Measurements from ENCODE around the gene RNASEH2A. TPM values are rescaled to one million over a fixed set of nuclear protein-coding genes. Genes with fewer than 3 reads are reported as not detected.

Gene RNASEH2A
- total RNA-seq, 4 donors from 2014 or later, result 2.7 to 17.5 (median 4.0) TPM; not detected in 1

DNA sequence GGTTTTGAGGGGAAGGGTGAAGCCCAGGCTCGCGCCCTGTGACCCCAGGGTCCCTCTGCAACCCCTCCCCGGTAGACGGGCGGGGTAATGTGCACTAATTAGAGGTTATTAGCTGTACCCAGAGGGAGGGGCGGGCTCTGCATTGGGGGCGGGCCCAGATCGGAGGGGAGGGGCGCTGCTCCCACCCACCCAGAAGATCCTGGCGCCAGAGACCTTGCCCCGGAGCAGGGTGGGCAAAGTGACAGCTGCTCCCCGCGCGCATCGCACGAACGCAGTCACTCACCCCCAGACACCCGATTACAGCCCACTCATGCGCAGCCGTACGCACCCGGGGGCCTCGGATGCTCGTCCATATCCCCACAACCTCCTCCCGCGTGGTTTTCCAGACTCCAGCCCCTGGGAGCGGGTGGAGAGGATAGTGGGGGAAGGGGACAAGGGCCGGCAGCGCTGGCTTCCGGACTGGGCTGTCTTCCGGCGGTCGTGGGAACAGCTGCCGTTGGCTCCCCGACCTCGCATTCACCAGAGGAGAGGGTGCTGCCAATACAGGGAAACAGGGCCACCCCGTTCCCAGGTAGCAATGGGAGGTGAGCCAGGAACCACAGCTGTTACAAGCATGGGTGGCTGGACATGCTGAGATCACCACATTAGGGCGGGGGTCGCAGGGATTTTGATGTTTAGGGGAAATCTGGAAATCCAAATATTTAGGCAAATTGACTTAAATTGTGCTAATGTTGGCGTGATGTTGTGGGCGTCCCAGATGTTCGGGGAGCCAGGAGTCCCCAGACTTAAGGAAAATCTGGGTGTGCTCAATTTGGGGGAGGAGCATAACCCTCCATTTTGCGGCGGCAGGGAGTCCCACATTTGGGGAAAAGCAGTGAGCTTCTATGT lies 28.1 kb upstream of the RNASEH2A start:
- Histone ChIP-seq H3K4me3 (peak overlapping the region; percentile 27 to 59 (median 46)), H3K36me3 (no peaks in the 10 kb centered on the region), H3K27ac (peak overlapping the region; percentile 91 to 94 (median 94)), H3K4me1 (peaks cover 16 to 61% (median 43%) of the 10 kb centered on the region in 4 donors), H3K27me3 (no peaks in the 10 kb centered on the region), H3K9me3 (no peaks in the 10 kb centered on the region)
- intact Hi-C loops (cut with DNase I; ENCODE audit: low total_unique reads) (no loop called here), in situ Hi-C loops (cut with MboI; ENCODE audit: low pct_ligation_motif_present in 1 of 4, low pct_unique_long_range_greater_than_20kb in 1 of 4, low sequenced_read_pairs in 3 of 4) (no loop called here)
- WGBS, 2 donors (ENCODE audit: low coverage in 1 of 2), result 2 to 17% methylated on average over 3 to 42 of the region's 44 CpGs
- peak; percentile 78 for DNase-seq
- TF ChIP-seq POLR2A (IDR thresholded peaks at IDR 0.05), result peak; percentile 57
- TF ChIP-seq EP300 (IDR thresholded peaks at IDR 0.05; ENCODE audit: low read depth), result no peak
- TF ChIP-seq, protein P1, sequence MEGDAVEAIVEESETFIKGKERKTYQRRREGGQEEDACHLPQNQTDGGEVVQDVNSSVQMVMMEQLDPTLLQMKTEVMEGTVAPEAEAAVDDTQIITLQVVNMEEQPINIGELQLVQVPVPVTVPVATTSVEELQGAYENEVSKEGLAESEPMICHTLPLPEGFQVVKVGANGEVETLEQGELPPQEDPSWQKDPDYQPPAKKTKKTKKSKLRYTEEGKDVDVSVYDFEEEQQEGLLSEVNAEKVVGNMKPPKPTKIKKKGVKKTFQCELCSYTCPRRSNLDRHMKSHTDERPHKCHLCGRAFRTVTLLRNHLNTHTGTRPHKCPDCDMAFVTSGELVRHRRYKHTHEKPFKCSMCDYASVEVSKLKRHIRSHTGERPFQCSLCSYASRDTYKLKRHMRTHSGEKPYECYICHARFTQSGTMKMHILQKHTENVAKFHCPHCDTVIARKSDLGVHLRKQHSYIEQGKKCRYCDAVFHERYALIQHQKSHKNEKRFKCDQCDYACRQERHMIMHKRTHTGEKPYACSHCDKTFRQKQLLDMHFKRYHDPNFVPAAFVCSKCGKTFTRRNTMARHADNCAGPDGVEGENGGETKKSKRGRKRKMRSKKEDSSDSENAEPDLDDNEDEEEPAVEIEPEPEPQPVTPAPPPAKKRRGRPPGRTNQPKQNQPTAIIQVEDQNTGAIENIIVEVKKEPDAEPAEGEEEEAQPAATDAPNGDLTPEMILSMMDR (IDR thresholded peaks at IDR 0.05), result no peak
- TF ChIP-seq POLR2AphosphoS5 (IDR thresholded peaks at IDR 0.05), result peak; percentile 47 to 61 (median 51)

DNA sequence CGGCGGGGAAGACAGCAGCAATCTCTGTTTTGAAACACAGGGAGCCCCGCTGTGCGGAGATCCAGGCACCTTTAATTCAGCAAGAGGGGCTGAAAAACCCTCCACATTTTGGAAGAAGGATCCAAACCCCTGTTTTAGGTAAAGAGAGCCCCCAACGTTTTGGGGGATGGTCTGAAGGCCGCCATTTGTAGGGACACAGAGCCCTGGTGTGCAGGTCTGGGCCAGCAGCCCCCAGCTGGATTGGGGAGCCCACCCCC lies 27.6 kb upstream of the RNASEH2A start:
- Histone ChIP-seq H3K4me1 (peaks cover 22 to 62% (median 48%) of the 10 kb centered on the region in 4 donors), H3K4me3 (peak overlapping the region in 2 of 4 donors; percentile 51 to 59), H3K27ac (peak overlapping the region; percentile 91 to 94 (median 94)), H3K36me3 (no peaks in the 10 kb centered on the region), H3K27me3 (no peaks in the 10 kb centered on the region), H3K9me3 (no peaks in the 10 kb centered on the region)
- in situ Hi-C loops (cut with MboI; ENCODE audit: low pct_ligation_motif_present in 1 of 4, low pct_unique_long_range_greater_than_20kb in 1 of 4, low sequenced_read_pairs in 3 of 4), result no loop called here
- DNase-seq, result no peak
- 52% methylated on average over 6 of the region's 6 CpGs; no CpG with 5 or more reads in 1 of the 2 donors for WGBS, 2 donors (ENCODE audit: low coverage in 1 of 2)
- intact Hi-C loops (cut with DNase I; ENCODE audit: low total_unique reads), result no loop called here
- no peak for TF ChIP-seq POLR2AphosphoS5 (IDR thresholded peaks at IDR 0.05)
- TF ChIP-seq POLR2A (IDR thresholded peaks at IDR 0.05), result no peak
- TF ChIP-seq, protein P1 (IDR thresholded peaks at IDR 0.05), result no peak

- Histone ChIP-seq H3K27ac (peak overlapping the region; percentile 91 to 94 (median 94)), H3K36me3 (no peaks in the 10 kb centered on the region), H3K9me3 (no peaks in the 10 kb centered on the region), H3K27me3 (no peaks in the 10 kb centered on the region), H3K4me1 (peaks cover 25 to 63% (median 53%) of the 10 kb centered on the region in 4 donors), H3K4me3 (peak overlapping the region in 1 of 4 donors; percentile 59)
- intact Hi-C loops (cut with DNase I; ENCODE audit: low total_unique reads), result no loop called here
- peak; percentile 46 for DNase-seq
- in situ Hi-C loops (cut with MboI; ENCODE audit: low pct_ligation_motif_present in 1 of 4, low pct_unique_long_range_greater_than_20kb in 1 of 4, low sequenced_read_pairs in 3 of 4), result no loop called here
- TF ChIP-seq, protein P1 (IDR thresholded peaks at IDR 0.05), result no peak
- TF ChIP-seq POLR2A (IDR thresholded peaks at IDR 0.05) (no peak), EP300 (IDR thresholded peaks at IDR 0.05; ENCODE audit: low read depth) (no peak), POLR2AphosphoS5 (IDR thresholded peaks at IDR 0.05) (peak; percentile 20 to 62 (median 29))
- 61% methylated on average over 14 of the region's 15 CpGs; no CpG with 5 or more reads in 1 of the 2 donors for WGBS, 2 donors (ENCODE audit: low coverage in 1 of 2)
These were observed 27.0 kb upstream of the RNASEH2A start for GRCh38 chr19:12779162-12779993.

DNA sequence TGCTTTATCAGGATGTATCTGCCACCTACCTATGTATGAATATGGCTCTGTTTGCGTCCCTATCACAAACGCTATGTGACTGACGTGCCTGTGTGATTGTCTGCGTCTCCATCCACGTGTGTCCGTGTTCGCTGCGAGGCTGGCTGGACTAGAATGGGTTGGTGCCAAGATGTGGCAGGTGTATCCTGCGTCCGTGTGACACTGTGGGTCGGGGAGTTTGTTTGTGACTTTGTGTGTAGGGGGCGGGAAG lies 24.3 kb upstream of the RNASEH2A start:
- H3K9me3 ChIP-seq, result no peaks in the 10 kb centered on the region
- 1% methylated on average over 12 of the region's 12 CpGs; no CpG with 5 or more reads in 1 of the 2 donors for WGBS, 2 donors (ENCODE audit: low coverage in 1 of 2)
- DNase-seq, result no peak
- no peak for TF ChIP-seq POLR2A (IDR thresholded peaks at IDR 0.05)
- no peak for TF ChIP-seq POLR2AphosphoS5 (IDR thresholded peaks at IDR 0.05)
- TF ChIP-seq, protein P1 (IDR thresholded peaks at IDR 0.05), result no peak
- no peak for TF ChIP-seq EP300 (IDR thresholded peaks at IDR 0.05; ENCODE audit: low read depth)
- in situ Hi-C loops (cut with MboI; ENCODE audit: low pct_ligation_motif_present in 1 of 4, low pct_unique_long_range_greater_than_20kb in 1 of 4, low sequenced_read_pairs in 3 of 4), result no loop called here
- peaks cover 41 to 78% (median 67%) of the 10 kb centered on the region in 4 donors for H3K4me1 ChIP-seq
- no peaks in the 10 kb centered on the region for H3K36me3 ChIP-seq
- peak overlapping the region; percentile 27 to 50 (median 36) for H3K4me3 ChIP-seq
- no peaks in the 10 kb centered on the region for H3K27me3 ChIP-seq
- H3K27ac ChIP-seq, result peak overlapping the region; percentile 97 to 99 (median 98)
- intact Hi-C loops (cut with DNase I; ENCODE audit: low total_unique reads), result loop anchor here (10.0 kb wide), 1 partner anchor 373 kb away; the partner anchor contains the start of genes IER2 and STX10
